Kidney (tissue), 14 donors: ENCODE measurements around the gene FOLR3. TPM values are rescaled to one million over a fixed set of nuclear protein-coding genes. Genes with fewer than 3 reads are reported as not detected.

Experiments
- DNase-seq, 5 donors: peaks; one replicate each; pipeline ENCODE4 v3.0.0-alpha.2; 2013 to 2020
- FAIRE-seq: peaks from 2 replicates; lab custom pipeline; 2012; peaks lifted over from hg19 to GRCh38; lab: Jason Lieb, UNC
- H3K27ac ChIP-seq, 2 donors: one replicate each; pipeline ENCODE4 v1.7.0; 2013; ENCODE audit warnings: low read depth in 2 of 2, low read length in 2 of 2, inconsistent platforms in 1 of 2
- H3K27me3 ChIP-seq: one replicate; pipeline ENCODE4 v1.7.1; 2013; ENCODE audit warnings: low read length, inconsistent platforms; ENCODE audit not compliant: control insufficient read depth, insufficient read depth
- H3K36me3 ChIP-seq, 3 donors: one replicate each; pipeline versions ENCODE4 v1.7.0 to v1.7.1; 2013; ENCODE audit warnings: low read length in 3 of 3, control low read depth in 1 of 3, inconsistent platforms in 1 of 3; ENCODE audit not compliant: insufficient read depth in 3 of 3, control insufficient read depth in 2 of 3
- H3K4me1 ChIP-seq, 3 donors: one replicate each; pipeline versions ENCODE4 v1.7.0 to v1.7.1; 2013; ENCODE audit warnings: low read length in 3 of 3, inconsistent platforms in 1 of 3, low read depth in 1 of 3; ENCODE audit not compliant: control insufficient read depth in 2 of 3, insufficient read depth in 2 of 3
- H3K4me3 ChIP-seq, 3 donors: one replicate each; pipeline versions ENCODE4 v1.7.0 to v1.8.1; 2013; ENCODE audit warnings: low read length in 3 of 3, control low read depth in 1 of 3, inconsistent platforms in 1 of 3
- H3K9ac ChIP-seq, 3 donors: one replicate each; pipeline versions ENCODE4 v1.7.0 to v1.7.1; 2013; ENCODE audit warnings: low read length in 3 of 3, control low read depth in 1 of 3, inconsistent platforms in 1 of 3
- H3K9me3 ChIP-seq, 3 donors: one replicate each; pipeline versions ENCODE4 v1.7.0 to v1.7.1; 2013; ENCODE audit warnings: low read length in 3 of 3, control low read depth in 1 of 3, inconsistent platforms in 1 of 3; ENCODE audit not compliant: control insufficient read depth in 2 of 3, insufficient read depth in 1 of 3
- CTCF ChIP-seq: IDR thresholded peaks from 3 replicates; pipeline ENCODE4 v1.5.1; 2012; ENCODE audit warnings: mild to moderate bottlenecking, moderate library complexity, borderline replicate concordance; ENCODE audit not compliant: insufficient read depth; ENCODE audit errors: extremely low read depth
- intact Hi-C: fragments of 100-400 bp; cut with DNase I; formaldehyde crosslinking; loops from one replicate; pipeline ENCODE4 v1.11.1; 2022
- polyA plus RNA-seq: library from polyadenylated mRNA; stranded (reverse); fragments of 350-450 nt; fragmentation: Illumina TruSeq; extraction: RNeasy Lipid Tissue Mini Kit (QIAGEN cat#74804); gene quantifications from one replicate; pipeline ENCODE4 v1.2.3, GENCODE V29; 2014; ENCODE audit warnings: low read depth, low replicate concordance; ENCODE audit not compliant: insufficient read depth
- total RNA-seq: library from RNA; stranded (reverse); fragmentation: NEBNext Ultra II Directional; extraction: Animal tissue kit (Norgen Biotek cat#: 25700); gene quantifications from one replicate; pipeline ENCODE4 v1.2.1, GENCODE V29; 2021
- donor health status: control.
- donor health status: control.
- donor health status: control.
- donor health status: control.
- donor health status: control.
- donor health status: DM: yes; HTN: yes; CAD: no.
- donor health status: Normal renal cell carcinoma (clear cell type).

The FOLR3 gene
- total and polyA plus RNA-seq, 2 donors from 2014 or later = 17.5 to 65.0 TPM

- Histone ChIP-seq H3K4me1 (peaks cover 0 to 10% (median 4%) of the 10 kb centered on the region in 3 donors), H3K36me3 (no peaks in the 10 kb centered on the region), H3K27ac (no peak overlapping the region), H3K27me3 (no peaks in the 10 kb centered on the region), H3K4me3 (no peak overlapping the region), H3K9ac (peak overlapping the region in 1 of 3 donors; percentile 3), H3K9me3 (no peaks in the 10 kb centered on the region)
- TF ChIP-seq CTCF = no peak
- intact Hi-C loops = no loop called here
- peak in 2 of 5 donors; percentile 4 to 11 for DNase-seq
- no peak for FAIRE-seq
These were observed 16.3 kb upstream of the FOLR3 start for GRCh38 chr11:72119198-72119597.

GRCh38 chr11:72120930-72121329, 14.6 kb upstream of the FOLR3 start:
- intact Hi-C loops = no loop called here
- Histone ChIP-seq H3K9me3 (no peaks in the 10 kb centered on the region), H3K27me3 (no peaks in the 10 kb centered on the region), H3K27ac (no peak overlapping the region), H3K4me1 (peaks cover 0 to 11% (median 8%) of the 10 kb centered on the region in 3 donors), H3K36me3 (no peaks in the 10 kb centered on the region), H3K9ac (no peak overlapping the region), H3K4me3 (no peak overlapping the region)
- DNase-seq (no peak), FAIRE-seq (no peak)
- no peak for TF ChIP-seq CTCF

GRCh38 chr11:72122607-72123006, 12.9 kb upstream of the FOLR3 start:
- no peak overlapping the region for H3K27ac ChIP-seq
- H3K9me3 ChIP-seq = no peaks in the 10 kb centered on the region
- H3K9ac ChIP-seq = no peak overlapping the region
- intact Hi-C loops = no loop called here
- H3K36me3 ChIP-seq = no peaks in the 10 kb centered on the region
- no peaks in the 10 kb centered on the region for H3K27me3 ChIP-seq
- FAIRE-seq (no peak), DNase-seq (no peak)
- TF ChIP-seq CTCF = no peak
- no peak overlapping the region for H3K4me3 ChIP-seq
- peaks cover 0 to 11% (median 8%) of the 10 kb centered on the region in 3 donors for H3K4me1 ChIP-seq
